ENCODE results near the gene RAB10. TPM values are rescaled to one million over a fixed set of nuclear protein-coding genes. Genes with fewer than 3 reads are reported as not detected.

RAB10 gene
- total and polyA plus RNA-seq, 2 of the 4 experiments (the other 2 are of a cell fraction), result 30.1 to 77.1 TPM

- no peak overlapping the region for H4K91ac ChIP-seq (ENCODE audit: insufficient read depth, low read depth, low read length)
- no peak; the same call in 1 of the 2 replicates for ATAC-seq (ENCODE audit: low read depth)
- 0 out of 2 replicates have a peak overlapping the region, but pooled peaks have one; percentile 56 for H3K23ac ChIP-seq (ENCODE audit: low read depth, low read length)
- no peak overlapping the region; a peak in 1 of 4 replicates for H4K8ac ChIP-seq (ENCODE audit: low read depth in 2 of 2, low read length in 2 of 2)
- no peak overlapping the region for H3K27ac ChIP-seq (ENCODE audit: insufficient read depth, low read length)
- H3K9ac ChIP-seq (ENCODE audit: low read depth, low read length), result no peak overlapping the region
- intact Hi-C loops (cut with micrococcal nuclease) (no loop called here), in situ Hi-C loops (cut with MboI; ENCODE audit: low sequenced_read_pairs) (no loop called here), dilution Hi-C loops (cut with HindIII; ENCODE audit: low sequenced_read_pairs, unreplicated experiment) (no loop called here)
- H4K5ac ChIP-seq (ENCODE audit: low read depth, low read length), result no peak overlapping the region; the same call in 1 of the 2 replicates
- H2AK5ac ChIP-seq (ENCODE audit: low read depth, low read length), result no peak overlapping the region
- no peak overlapping the region for H2AK9ac ChIP-seq (replicated peaks; ENCODE audit: low read depth, low read length, poor library complexity)
- no peak overlapping the region for H3K4ac ChIP-seq (ENCODE audit: low read depth, low read length)
- H3K4me3 ChIP-seq (ENCODE audit: insufficient read depth, low read depth, low read length), result no peak overlapping the region
- H3K27me3 ChIP-seq (ENCODE audit: control insufficient read depth, insufficient read depth, low read length), result peaks cover 32% of the 10 kb centered on the region
- no peak overlapping the region for H2BK20ac ChIP-seq (ENCODE audit: low read depth, low read length)
- H4K20me1 ChIP-seq (ENCODE audit: insufficient read depth, low read length), result no peaks in the 10 kb centered on the region
- no peak overlapping the region; the same call in 1 of the 2 replicates for H3K4me2 ChIP-seq (ENCODE audit: low read depth, low read length)
- H3K9me1 ChIP-seq (ENCODE audit: insufficient read depth, low read length), result no peaks in the 10 kb centered on the region
- POLR2A ChIA-PET (ENCODE audit: unreplicated experiment), result no interaction called here
- H2BK5ac ChIP-seq (ENCODE audit: low read depth, low read length, poor library complexity, severe bottlenecking), result no peak overlapping the region
- no peaks in the 10 kb centered on the region for H3K4me1 ChIP-seq (ENCODE audit: control insufficient read depth, insufficient read depth, low read length)
- no peaks in the 10 kb centered on the region for H3K79me1 ChIP-seq (ENCODE audit: low read depth in 1 of 2, low read length in 2 of 2)
- H3K14ac ChIP-seq (replicated peaks; ENCODE audit: low read depth, low read length), result no peak overlapping the region
- no TSS peak for BruUV-seq (replicated peaks)
- no peak overlapping the region for H2AFZ ChIP-seq (replicated peaks; ENCODE audit: low read length, poor library complexity)
- no peak overlapping the region for H2BK15ac ChIP-seq (ENCODE audit: low read depth, low read length)
- CTCF ChIA-PET, result no interaction called here
- H2BK120ac ChIP-seq (ENCODE audit: low read depth, low read length), result no peak overlapping the region
- no peak overlapping the region for H3K18ac ChIP-seq (ENCODE audit: low read depth, low read length)
- no peaks in the 10 kb centered on the region for H3K36me3 ChIP-seq (ENCODE audit: control insufficient read depth, insufficient read depth, low read length)
- H3K9me3 ChIP-seq (ENCODE audit: control insufficient read depth, insufficient read depth, low read length), result no peaks in the 10 kb centered on the region
- no CpG with 5 or more reads among the region's 3 CpGs for WGBS, 2 experiments (ENCODE audit: extremely low coverage in 2 of 2, insufficient read length in 1 of 2)
- no peak for TF ChIP-seq USF2 (IDR thresholded peaks at IDR 0.05; ENCODE audit: low read depth, low read length)
- no peak for TF ChIP-seq RFX5 (IDR thresholded peaks at IDR 0.05; ENCODE audit: low read depth, low read length)
- TF ChIP-seq CHD1 (IDR thresholded peaks at IDR 0.05; ENCODE audit: low read depth, low read length), result no peak
- no peak for TF ChIP-seq BHLHE40 (IDR thresholded peaks at IDR 0.05; ENCODE audit: low read depth, low read length)
- TF ChIP-seq CTCF (conservative IDR thresholded peaks at IDR 0.05; ENCODE audit: low read depth, low read length), result no peak
- no peak for TF ChIP-seq POLR2A (IDR thresholded peaks at IDR 0.05; ENCODE audit: low read depth, low read length)
- no peak for TF ChIP-seq MAZ (IDR thresholded peaks at IDR 0.05; ENCODE audit: borderline replicate concordance, low read depth, low read length)
- TF ChIP-seq FOS (IDR thresholded peaks at IDR 0.05; ENCODE audit: low read depth, low read length), result no peak
- no peak for TF ChIP-seq ELK1 (IDR thresholded peaks at IDR 0.05; ENCODE audit: borderline replicate concordance, low read depth, low read length)
- TF ChIP-seq MAFK (IDR thresholded peaks at IDR 0.05; ENCODE audit: low read depth, low read length), result no peak
- TF ChIP-seq RCOR1 (IDR thresholded peaks at IDR 0.05; ENCODE audit: insufficient replicate concordance, low read length), result no peak
- no peak for TF ChIP-seq NFE2L2 (IDR thresholded peaks at IDR 0.05; ENCODE audit: low read depth, low read length)
- no peak for TF ChIP-seq SMC3 (IDR thresholded peaks at IDR 0.05; ENCODE audit: low read depth, low read length)
- H3K56ac ChIP-seq (ENCODE audit: extremely low read depth, insufficient read depth, low read length), result no peak overlapping the region
- no peak for DNase-seq
These were observed 144.4 kb downstream of the RAB10 start for GRCh38 chr2:26178246-26178645.
